Activated naive CD4-positive, alpha-beta T cell treated with anti-CD3 and anti-CD28 coated beads, Interleukin-2, amount 10 ng/mL, durations not matched to agents 7 days and 5 days (primary cell): Measurements from ENCODE around the gene ABHD2.

ENCODE experiments used
- CTCF ChIA-PET: fragments of 350-600 bp; sonication (Branson Sonifier 250); formaldehyde crosslinking; loops from one replicate; lab custom pipeline; 2021; ENCODE audit warnings: antibody characterized with exemption; lab: Charles Lee
- DNase-seq: peaks from one replicate; pipeline ENCODE4 v3.0.0-alpha.2; 2020
- H3K27ac Mint-ChIP-seq: one replicate; pipeline ENCODE4 v1.8.0; 2021; ENCODE audit warnings: mild to moderate bottlenecking, moderate library complexity, mixed read lengths
- H3K27me3 Mint-ChIP-seq: one replicate; pipeline ENCODE4 v1.8.0; 2021; ENCODE audit warnings: mild to moderate bottlenecking, mixed read lengths
- H3K36me3 Mint-ChIP-seq: one replicate; pipeline ENCODE4 v1.8.0; 2021; ENCODE audit warnings: mixed read lengths
- H3K4me1 Mint-ChIP-seq: one replicate; pipeline ENCODE4 v1.8.0; 2021; ENCODE audit warnings: mixed read lengths
- H3K4me3 Mint-ChIP-seq: one replicate; pipeline ENCODE4 v1.8.0; 2021; ENCODE audit warnings: mild to moderate bottlenecking, moderate library complexity, mixed read lengths
- H3K9me3 Mint-ChIP-seq: one replicate; pipeline ENCODE4 v1.8.0; 2021; ENCODE audit warnings: mixed read lengths

The ABHD2 gene

DNA sequence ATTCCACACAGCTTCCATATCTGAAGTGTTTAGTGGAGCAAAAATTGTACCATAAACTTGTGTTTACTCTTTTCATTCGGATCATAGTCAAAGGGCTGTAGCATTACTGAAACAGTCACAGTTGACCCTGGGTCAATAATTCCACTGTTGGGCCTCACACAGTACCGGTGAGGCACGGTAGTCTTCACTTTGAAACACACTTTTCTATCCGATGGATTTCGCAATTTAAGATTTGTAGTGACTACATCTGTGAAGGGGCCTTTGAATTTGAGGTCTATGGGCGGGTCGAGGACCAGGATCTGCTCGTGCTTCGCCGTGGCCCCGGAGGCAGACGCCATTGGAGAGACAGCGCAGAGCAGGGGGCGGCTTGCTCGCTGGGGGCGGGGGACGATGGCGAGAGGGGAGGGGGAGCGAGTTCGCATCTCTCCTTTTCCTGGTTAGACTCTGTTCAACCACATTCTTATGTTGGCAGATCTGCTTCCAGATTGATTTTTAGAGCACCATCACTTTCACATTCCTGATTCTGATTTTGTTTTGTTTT, 113.3 kb downstream of the ABHD2 start:
- Mint-ChIP-seq H3K9me3 (no peaks in the 10 kb centered on the region), H3K4me1 (peaks cover 28% of the 10 kb centered on the region), H3K27ac (no peak overlapping the region), H3K36me3 (peaks cover 13% of the 10 kb centered on the region), H3K27me3 (no peaks in the 10 kb centered on the region), H3K4me3 (no peak overlapping the region)
- CTCF ChIA-PET = interaction anchor here (0.9 kb wide), 1 partner anchor 24 kb away, joined by 3 read pairs; no protein-coding TSS in a partner anchor
- no peak for DNase-seq

DNA sequence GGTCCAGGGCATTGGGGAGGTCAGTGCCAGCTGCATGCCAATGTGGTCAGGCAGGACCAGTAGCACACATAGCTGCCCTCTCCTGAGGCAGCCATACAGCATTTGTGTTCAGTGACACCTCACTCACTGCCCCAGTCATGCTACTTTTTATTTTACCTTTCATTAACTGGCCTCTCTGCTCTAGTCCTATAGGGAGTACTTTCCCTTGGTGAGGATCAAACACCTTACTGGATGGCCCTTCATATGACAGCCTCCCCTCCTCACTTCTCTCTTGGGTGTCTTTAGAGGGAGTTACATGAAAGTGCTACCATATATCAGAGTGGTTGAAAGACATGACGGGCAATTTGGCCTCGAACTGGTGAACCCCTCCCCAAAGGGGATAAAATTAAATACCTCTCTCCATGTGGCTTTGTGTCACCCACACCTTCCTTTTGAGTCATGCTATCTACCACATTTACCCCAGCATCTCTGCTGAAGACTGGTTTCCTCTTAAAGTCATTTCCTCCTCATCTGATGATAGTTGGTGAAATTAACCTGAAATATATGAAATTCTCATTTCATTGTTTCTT, 115.5 kb downstream of the ABHD2 start:
- CTCF ChIA-PET = interaction anchor here (0.7 kb wide), 1 partner anchor 146 kb away, joined by 3 read pairs; no protein-coding TSS in a partner anchor
- H3K4me1 Mint-ChIP-seq = peaks cover 31% of the 10 kb centered on the region
- no peaks in the 10 kb centered on the region for H3K27me3 Mint-ChIP-seq
- peak; percentile 38 for DNase-seq
- no peaks in the 10 kb centered on the region for H3K9me3 Mint-ChIP-seq
- H3K4me3 Mint-ChIP-seq = no peak overlapping the region
- H3K27ac Mint-ChIP-seq = peak overlapping the region; percentile 56
- H3K36me3 Mint-ChIP-seq = peaks cover 9% of the 10 kb centered on the region

DNA sequence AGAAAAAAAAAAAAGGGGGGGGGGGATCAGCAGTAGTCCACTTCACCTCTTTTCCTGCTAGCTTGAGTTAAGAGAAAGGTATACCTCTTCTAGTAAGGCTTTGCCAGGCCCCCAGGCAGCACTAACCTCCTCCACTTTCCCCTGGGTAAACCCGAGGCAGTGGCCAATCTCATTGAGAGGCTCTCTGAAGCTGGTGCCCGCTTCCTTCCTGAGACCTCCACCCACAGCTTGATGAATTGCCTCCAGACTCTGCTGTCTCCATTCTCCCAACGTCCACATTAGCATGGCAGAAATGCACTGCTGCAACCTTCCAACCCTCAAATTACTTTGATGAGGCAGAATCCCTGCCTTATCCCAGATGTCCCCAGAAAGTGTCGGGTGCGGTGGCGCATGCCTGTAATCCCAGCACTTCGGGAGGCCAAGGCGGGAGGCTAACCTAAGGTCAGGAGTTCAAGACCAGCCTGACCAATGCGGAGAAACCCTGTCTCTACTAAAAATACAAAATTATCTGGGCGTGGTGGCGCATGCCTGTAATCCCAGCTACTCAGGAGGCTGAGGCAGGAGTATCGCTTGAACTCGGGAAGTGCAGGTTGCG, 117.8 kb downstream of the ABHD2 start:
- Mint-ChIP-seq H3K36me3 (peaks cover 5% of the 10 kb centered on the region), H3K27ac (no peak overlapping the region), H3K4me3 (no peak overlapping the region), H3K9me3 (no peaks in the 10 kb centered on the region), H3K27me3 (peaks cover 15% of the 10 kb centered on the region), H3K4me1 (peaks cover 31% of the 10 kb centered on the region)
- DNase-seq = no peak
- CTCF ChIA-PET = interaction anchor here (0.6 to 3.0 kb wide), 45 partner anchors 8 to 301 kb away, joined by 3 to 21 read pairs (median 4); partner anchors contain the start of gene POLG

DNA sequence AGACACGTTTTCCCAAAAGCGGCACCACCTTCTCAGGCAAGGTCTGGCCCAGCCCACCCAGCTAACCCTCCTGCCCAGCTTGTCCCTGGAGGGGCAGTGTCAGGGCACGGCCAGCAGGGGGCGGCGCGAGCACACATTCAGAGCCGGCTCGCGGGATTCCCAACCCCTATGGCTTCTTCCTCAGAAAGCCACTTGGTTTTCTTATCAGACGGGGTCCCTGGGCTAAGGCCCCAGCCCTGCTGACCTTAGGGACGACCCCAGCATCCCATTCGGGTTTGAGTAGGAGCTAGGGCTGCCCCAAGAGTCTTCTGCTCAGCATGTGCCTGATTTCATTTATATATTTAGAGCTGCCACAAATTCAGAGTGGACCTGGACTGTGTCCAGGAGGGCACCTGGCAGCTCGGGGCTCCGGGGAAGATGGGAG, 118.7 kb downstream of the ABHD2 start:
- Mint-ChIP-seq H3K9me3 (no peaks in the 10 kb centered on the region), H3K27ac (no peak overlapping the region), H3K4me1 (peaks cover 31% of the 10 kb centered on the region), H3K27me3 (peaks cover 20% of the 10 kb centered on the region), H3K36me3 (peaks cover 3% of the 10 kb centered on the region), H3K4me3 (no peak overlapping the region)
- CTCF ChIA-PET = interaction anchor here (0.6 to 3.0 kb wide), 51 partner anchors 8 to 302 kb away, joined by 3 to 21 read pairs (median 4); partner anchors contain the start of genes FANCI and POLG
- peak; percentile 75 for DNase-seq

DNA sequence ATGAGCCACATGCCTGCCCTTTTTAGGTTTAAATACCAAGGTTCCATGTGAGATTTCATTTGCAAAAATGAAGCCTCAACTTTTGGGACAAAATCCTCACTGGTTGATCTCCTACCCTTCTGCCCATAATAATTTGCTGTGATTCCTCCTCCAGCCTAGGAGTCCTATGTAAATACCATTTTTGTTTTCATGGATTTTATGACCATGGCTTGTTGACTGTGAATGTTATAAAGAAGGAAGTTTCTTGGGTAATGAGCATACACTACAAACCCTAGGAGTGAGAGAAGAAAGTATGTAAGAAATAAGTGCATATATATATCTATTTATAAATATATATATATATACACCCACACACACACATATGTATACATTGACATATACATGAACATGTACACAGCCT, 120.0 kb downstream of the ABHD2 start:
- Mint-ChIP-seq H3K36me3 (no peaks in the 10 kb centered on the region), H3K4me3 (no peak overlapping the region), H3K4me1 (peaks cover 30% of the 10 kb centered on the region), H3K27me3 (peaks cover 20% of the 10 kb centered on the region), H3K27ac (no peak overlapping the region), H3K9me3 (no peaks in the 10 kb centered on the region)
- no peak for DNase-seq
- CTCF ChIA-PET = interaction anchor here (2.9 kb wide), 2 partner anchors 22 to 38 kb away, joined by 18 to 19 read pairs; no protein-coding TSS in a partner anchor

DNA sequence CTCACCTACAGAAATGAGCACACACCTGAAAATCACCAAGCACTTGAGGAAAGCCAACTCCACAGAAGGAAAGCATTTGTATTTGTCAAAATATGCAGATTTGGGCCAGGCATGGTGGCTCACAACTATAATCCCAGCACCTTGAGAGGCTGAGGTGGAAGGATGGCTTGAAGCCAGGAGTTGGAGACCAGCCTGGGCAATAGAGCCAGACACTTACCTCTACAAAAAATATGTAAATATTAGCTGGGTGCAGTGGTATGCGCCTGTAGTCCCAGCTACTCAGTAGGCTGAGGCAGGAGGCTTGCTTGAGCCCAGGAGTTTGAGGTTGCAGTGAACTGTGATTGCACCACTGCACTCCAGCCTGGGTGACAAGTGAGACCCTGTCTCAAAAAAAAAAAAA, 120.8 kb downstream of the ABHD2 start:
- H3K36me3 Mint-ChIP-seq = no peaks in the 10 kb centered on the region
- CTCF ChIA-PET = no interaction called here
- DNase-seq = no peak
- H3K27ac Mint-ChIP-seq = no peak overlapping the region
- peaks cover 21% of the 10 kb centered on the region for H3K4me1 Mint-ChIP-seq
- H3K27me3 Mint-ChIP-seq = peaks cover 20% of the 10 kb centered on the region
- H3K4me3 Mint-ChIP-seq = no peak overlapping the region
- no peaks in the 10 kb centered on the region for H3K9me3 Mint-ChIP-seq

DNA sequence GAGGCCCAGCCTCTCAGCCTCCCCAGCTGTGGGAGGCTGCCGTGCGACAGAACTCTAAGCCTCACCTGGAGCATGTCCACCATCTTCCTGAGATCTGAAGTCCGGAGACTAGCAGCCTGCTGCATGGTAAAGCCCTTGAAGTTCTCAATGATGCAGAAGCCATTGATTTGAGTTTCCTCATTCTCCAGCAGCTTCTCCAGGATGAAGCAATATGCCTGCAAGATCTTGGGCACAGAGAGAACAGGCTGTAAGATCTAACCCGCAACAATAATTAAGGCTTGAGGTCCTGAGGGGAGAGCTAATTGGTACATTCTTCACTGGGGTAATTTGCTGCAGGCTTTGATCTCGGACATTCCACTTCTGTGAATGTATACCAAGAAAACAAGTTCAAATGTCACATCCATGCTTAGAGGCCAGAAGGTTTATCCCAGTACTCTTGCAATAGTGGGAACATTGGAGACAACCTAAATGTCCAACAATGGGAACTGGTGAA, 123.5 kb downstream of the ABHD2 start:
- Mint-ChIP-seq H3K27ac (no peak overlapping the region), H3K27me3 (peaks cover 28% of the 10 kb centered on the region), H3K9me3 (no peaks in the 10 kb centered on the region), H3K36me3 (no peaks in the 10 kb centered on the region), H3K4me3 (no peak overlapping the region), H3K4me1 (peaks cover 5% of the 10 kb centered on the region)
- no peak for DNase-seq
- CTCF ChIA-PET = no interaction called here

DNA sequence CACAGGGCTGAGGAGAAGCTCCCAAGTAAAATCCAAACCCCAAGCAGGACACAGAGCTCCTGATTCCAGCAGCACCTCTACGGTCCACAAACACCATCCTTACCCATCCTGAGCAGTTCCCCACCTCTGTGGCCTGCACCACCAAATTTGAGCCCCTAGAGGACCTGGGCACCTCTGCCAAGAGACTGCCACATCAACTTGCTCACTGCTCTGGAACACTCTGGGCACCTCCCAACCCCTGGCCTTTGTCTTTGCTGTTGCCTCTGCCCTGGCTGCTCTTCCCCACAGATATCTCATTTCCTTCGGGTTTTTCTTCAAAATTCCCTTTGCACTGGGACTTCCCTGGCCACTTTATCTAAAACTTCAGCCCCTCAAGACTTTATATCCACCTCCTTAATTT, 127.4 kb downstream of the ABHD2 start:
- no peaks in the 10 kb centered on the region for H3K4me1 Mint-ChIP-seq
- H3K4me3 Mint-ChIP-seq = no peak overlapping the region
- no peak overlapping the region for H3K27ac Mint-ChIP-seq
- CTCF ChIA-PET = interaction anchor here (0.7 to 1.4 kb wide), 3 partner anchors 9 to 38 kb away, joined by 3 to 15 read pairs (median 4); no protein-coding TSS in a partner anchor
- no peaks in the 10 kb centered on the region for H3K9me3 Mint-ChIP-seq
- H3K36me3 Mint-ChIP-seq = no peaks in the 10 kb centered on the region
- DNase-seq = no peak
- H3K27me3 Mint-ChIP-seq = peaks cover 27% of the 10 kb centered on the region

DNA sequence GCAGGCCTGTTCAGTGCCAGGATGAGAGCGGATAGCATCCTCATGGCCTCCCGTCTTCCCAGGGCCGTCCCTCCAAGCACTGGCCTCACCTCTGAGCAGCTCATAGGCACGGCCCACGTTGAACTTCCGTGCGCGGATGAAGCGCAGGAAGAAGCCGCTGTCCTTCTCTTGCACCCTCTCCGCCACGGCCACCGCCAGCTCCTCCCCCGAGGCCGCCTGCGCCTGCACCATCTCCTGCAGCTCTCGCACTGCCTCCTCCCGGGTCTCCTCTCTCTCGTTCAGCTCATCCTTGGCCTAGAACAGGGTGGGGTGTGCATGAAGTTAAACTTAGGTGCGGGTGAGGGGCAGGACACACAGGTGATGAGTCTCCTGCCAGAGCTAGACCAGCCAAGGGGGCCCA, 128.8 kb downstream of the ABHD2 start:
- H3K4me1 Mint-ChIP-seq = no peaks in the 10 kb centered on the region
- no peaks in the 10 kb centered on the region for H3K9me3 Mint-ChIP-seq
- H3K27me3 Mint-ChIP-seq = peaks cover 24% of the 10 kb centered on the region
- CTCF ChIA-PET = interaction anchor here (1.2 to 2.1 kb wide), 3 partner anchors 10 to 35 kb away, joined by 3 to 12 read pairs (median 4); no protein-coding TSS in a partner anchor
- no peaks in the 10 kb centered on the region for H3K36me3 Mint-ChIP-seq
- no peak overlapping the region for H3K4me3 Mint-ChIP-seq
- no peak for DNase-seq
- no peak overlapping the region for H3K27ac Mint-ChIP-seq

DNA sequence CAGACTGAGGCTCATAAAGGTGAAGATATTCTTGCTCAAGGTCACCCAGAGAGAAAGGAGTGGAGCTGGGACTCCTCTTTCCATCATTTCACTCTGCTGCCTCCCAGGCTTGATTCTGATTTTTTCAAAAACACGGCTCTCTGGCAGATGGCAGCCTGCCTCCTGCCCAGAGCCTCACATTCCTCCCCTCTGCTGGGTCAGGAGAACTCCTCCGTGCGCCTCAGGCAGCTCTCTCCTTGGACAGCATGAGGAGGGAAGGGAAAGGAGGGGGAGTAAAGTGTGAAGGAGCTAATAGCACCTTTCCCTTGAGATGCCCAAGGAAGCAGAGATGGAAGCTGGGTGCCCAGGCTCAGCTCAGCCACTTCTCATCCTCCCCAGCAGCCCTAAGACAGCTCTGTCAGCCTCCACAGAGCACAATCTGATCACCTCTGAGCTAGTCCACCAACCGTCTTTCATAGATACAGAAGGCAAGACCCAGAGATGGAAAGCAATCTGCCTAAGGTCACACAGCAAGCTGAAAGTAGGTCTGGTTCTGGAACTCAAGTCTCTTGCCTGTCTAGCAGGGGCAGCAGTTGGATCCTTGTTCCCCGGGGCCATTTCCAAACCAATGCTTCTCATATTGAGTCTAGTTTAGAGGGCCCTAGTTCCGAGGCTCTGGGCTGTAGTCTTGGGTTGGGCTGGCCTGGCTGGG, 129.6 kb downstream of the ABHD2 start:
- DNase-seq = no peak
- Mint-ChIP-seq H3K27ac (no peak overlapping the region), H3K9me3 (no peaks in the 10 kb centered on the region), H3K27me3 (peaks cover 28% of the 10 kb centered on the region), H3K4me1 (no peaks in the 10 kb centered on the region), H3K4me3 (no peak overlapping the region), H3K36me3 (no peaks in the 10 kb centered on the region)
- CTCF ChIA-PET = interaction anchor here (1.6 to 2.1 kb wide), 2 partner anchors 11 to 34 kb away, joined by 3 to 12 read pairs; no protein-coding TSS in a partner anchor

DNA sequence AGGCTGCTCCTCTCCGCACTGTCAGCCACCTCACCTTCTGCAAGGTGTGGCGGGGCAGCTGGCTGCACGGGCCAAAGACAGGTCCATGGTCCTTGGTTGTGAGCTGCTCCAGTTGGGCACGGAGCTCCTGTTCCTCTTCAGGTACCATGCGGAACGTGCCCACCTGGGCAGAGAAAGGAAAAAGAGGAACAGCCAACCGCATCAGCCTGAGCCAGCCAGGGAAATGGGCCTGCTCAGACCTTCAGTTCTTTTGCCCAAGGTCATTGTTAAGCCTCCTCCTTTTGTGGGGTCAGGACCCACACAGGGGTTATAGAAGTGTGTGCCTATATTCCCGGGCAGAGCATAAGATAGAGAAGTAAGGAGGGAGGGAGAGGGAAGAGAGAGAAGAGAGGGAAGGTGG, 130.3 kb downstream of the ABHD2 start:
- H3K27me3 Mint-ChIP-seq = peaks cover 29% of the 10 kb centered on the region
- no peak overlapping the region for H3K27ac Mint-ChIP-seq
- DNase-seq = no peak
- no peak overlapping the region for H3K4me3 Mint-ChIP-seq
- H3K9me3 Mint-ChIP-seq = no peaks in the 10 kb centered on the region
- CTCF ChIA-PET = interaction anchor here (1.6 kb wide), 1 partner anchor 34 kb away, joined by 3 read pairs; no protein-coding TSS in a partner anchor
- H3K36me3 Mint-ChIP-seq = no peaks in the 10 kb centered on the region
- H3K4me1 Mint-ChIP-seq = no peaks in the 10 kb centered on the region

DNA sequence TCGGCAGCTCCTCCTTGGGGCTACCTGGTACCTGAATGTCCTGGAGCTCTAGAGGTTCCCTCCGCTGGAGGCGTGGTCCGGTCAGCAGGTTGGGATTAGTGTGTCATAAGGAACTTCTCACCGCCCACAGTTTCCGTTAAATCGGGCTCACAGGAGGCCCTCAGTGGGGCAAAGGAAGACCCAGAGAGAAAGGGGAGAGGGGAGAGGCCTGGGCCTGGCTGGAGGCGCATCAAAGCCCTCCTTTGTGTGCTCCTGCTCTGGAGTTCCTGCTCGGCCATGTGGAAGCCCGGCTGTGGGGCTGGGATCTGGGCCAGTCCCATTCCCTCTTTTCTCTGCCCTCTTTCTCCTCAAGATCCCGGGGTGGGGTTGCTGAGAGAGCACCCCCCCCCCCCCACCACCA, 133.3 kb downstream of the ABHD2 start, which contains the start of gene RLBP1:
Gene RLBP1 (minus strand): TSS at position 37 of the 400 bp plus-strand sequence. CDS start 2,604 bp downstream, outside the sequence.
- peaks cover 25% of the 10 kb centered on the region for H3K27me3 Mint-ChIP-seq
- H3K27ac Mint-ChIP-seq = no peak within 1 kb of the TSS
- H3K36me3 Mint-ChIP-seq = no peaks in the 10 kb centered on the region
- no peaks in the 10 kb centered on the region for H3K9me3 Mint-ChIP-seq
- no peak for DNase-seq
- CTCF ChIA-PET = no interaction called here
- H3K4me1 Mint-ChIP-seq = no peaks in the 10 kb centered on the region
- H3K4me3 Mint-ChIP-seq = no peak within 1 kb of the TSS

DNA sequence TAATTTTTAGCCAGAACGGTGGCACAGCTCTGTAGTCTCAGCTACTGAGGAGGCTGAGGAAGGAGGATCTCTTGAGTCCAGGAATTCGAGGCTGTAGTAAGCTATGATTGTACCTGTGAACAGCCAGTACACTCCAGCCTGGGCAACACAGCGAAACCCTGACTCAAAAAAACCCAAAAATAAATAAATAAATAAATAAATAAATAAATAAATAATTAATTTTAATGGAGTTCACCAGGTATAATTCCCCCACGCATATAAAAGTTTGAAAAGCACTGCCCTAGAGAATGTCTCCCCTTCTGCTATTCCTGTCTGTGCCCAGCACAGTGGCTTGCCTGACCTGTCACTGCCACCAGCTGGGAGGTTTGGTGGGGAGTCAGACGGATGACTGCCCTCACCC, 137.3 kb downstream of the ABHD2 start:
- H3K27me3 Mint-ChIP-seq = peaks cover 27% of the 10 kb centered on the region
- no peaks in the 10 kb centered on the region for H3K9me3 Mint-ChIP-seq
- H3K4me3 Mint-ChIP-seq = no peak overlapping the region
- CTCF ChIA-PET = interaction anchor here (1.2 kb wide), 1 partner anchor 18 kb away, joined by 3 read pairs; no protein-coding TSS in a partner anchor
- no peaks in the 10 kb centered on the region for H3K36me3 Mint-ChIP-seq
- no peaks in the 10 kb centered on the region for H3K4me1 Mint-ChIP-seq
- H3K27ac Mint-ChIP-seq = no peak overlapping the region
- no peak for DNase-seq
